HCT116 (cell line): ENCODE measurements around the gene ZNF423. TPM values are rescaled to one million over a fixed set of nuclear protein-coding genes. Genes with fewer than 3 reads are reported as not detected.

Experiments used
- ATAC-seq: fragments of 200-7000 bp; cut with Tn5 transposase; 2 replicates; pipeline ENCODE4 v1.9.1; 2020; ENCODE audit warnings: mild to moderate bottlenecking, moderate library complexity
- BruUV-seq: library from RNA; stranded (reverse); fragments of 400-500 nt; replicated peaks from 2 replicates; lab custom pipeline; 2021; lab: Mats Ljungman, UMichigan
- CTCF ChIA-PET: fragments of 300-600 bp; sonication (Branson Sonifier 250); formaldehyde crosslinking; loops from one replicate; lab custom pipeline; 2021; ENCODE audit warnings: antibody characterized with exemption; lab: Charles Lee
- POLR2A ChIA-PET: fragments of 300-600, 350-600 bp; sonication (Branson Sonifier 250); formaldehyde crosslinking; loops from one replicate; lab custom pipeline; 2021; ENCODE audit warnings: antibody characterized with exemption; lab: Charles Lee
- RAD21 ChIA-PET, 2 experiments: fragments of 300-600 bp; sonication (Branson Sonifier 250); formaldehyde crosslinking; loops; one replicate each; lab custom pipeline; 2023; ENCODE audit warnings: low total read pairs in 2 of 2; ENCODE audit not compliant: uncharacterized antibody in 2 of 2, unreplicated experiment in 2 of 2, low non-redundant PET in 1 of 2; lab: Charles Lee
- DNase-seq: peaks from one replicate; pipeline ENCODE4 v3.0.0-alpha.2; 2010; ENCODE audit warnings: low read depth, low spot score
- H2AFZ ChIP-seq: fragments of 200-600 bp; shearing (Covaris generic), sonication (generic); 2 replicates; pipeline ENCODE4 v1.6.1; 2017; ENCODE audit warnings: low read depth, mixed run types, mixed read lengths, antibody characterized with exemption, low read length; ENCODE audit not compliant: poor library complexity, severe bottlenecking
- H3K27ac ChIP-seq: 2 replicates; pipeline ENCODE4 v1.5.1; 2012; ENCODE audit warnings: low read depth, low read length
- H3K27me3 ChIP-seq: fragments of 200-600 bp; sonication (generic); 2 replicates; pipeline ENCODE4 v1.6.1; 2016; ENCODE audit warnings: mixed run types, low read length, mixed read lengths; ENCODE audit not compliant: insufficient read depth
- H3K36me3 ChIP-seq, 2 experiments: fragments of 200-500 bp in 1 of 2; fragments of 200-600 bp in 1 of 2; sonication (Bioruptor generic) in 1 of 2; sonication (generic) in 1 of 2; 2 replicates each; pipeline versions ENCODE4 v1.5.1 to v1.6.1; 2014 to 2016; ENCODE audit warnings: low read length in 2 of 2, inconsistent platforms in 1 of 2, mixed read lengths in 1 of 2, mixed run types in 1 of 2; ENCODE audit not compliant: insufficient read depth in 2 of 2, control insufficient read depth in 1 of 2
- H3K4me1 ChIP-seq, 2 experiments: fragments of 200-600 bp in 1 of 2; sonication (generic) in 1 of 2; 2 replicates each; pipeline versions ENCODE4 v1.5.1 to v1.6.1; 2012 to 2017; ENCODE audit warnings: low read length in 2 of 2, inconsistent platforms in 1 of 2, mild to moderate bottlenecking in 1 of 2, mixed read lengths in 1 of 2, mixed run types in 1 of 2, moderate library complexity in 1 of 2; ENCODE audit not compliant: insufficient read depth in 2 of 2, control insufficient read depth in 1 of 2
- H3K4me2 ChIP-seq: fragments of 200-600 bp; sonication (generic); 2 replicates; pipeline ENCODE4 v1.6.1; 2017; ENCODE audit warnings: mixed run types, low read length, mixed read lengths
- H3K4me3 ChIP-seq, 2 experiments: fragments of 200-600 bp in 1 of 2; sonication (generic) in 1 of 2; replicated peaks in 1 of 2; 2 replicates each; pipeline ENCODE4 v1.5.1; 2011 to 2016; ENCODE audit warnings: low read length in 2 of 2, control low read depth in 1 of 2, low read depth in 1 of 2, mild to moderate bottlenecking in 1 of 2, mixed read lengths in 1 of 2, mixed run types in 1 of 2
- H3K79me2 ChIP-seq: fragments of 200-600 bp; sonication (generic); 2 replicates; pipeline ENCODE4 v1.6.1; 2017; ENCODE audit warnings: mild to moderate bottlenecking, mixed run types, low read length, moderate library complexity, mixed read lengths; ENCODE audit not compliant: insufficient read depth
- H3K9ac ChIP-seq: fragments of 200-600 bp; sonication (generic); 2 replicates; pipeline ENCODE4 v1.6.1; 2016; ENCODE audit warnings: low read length, mixed read lengths
- H3K9me2 ChIP-seq: fragments of 200-600 bp; sonication (generic), shearing (Covaris generic); 2 replicates; pipeline ENCODE4 v1.6.1; 2017; ENCODE audit warnings: mixed run types, mild to moderate bottlenecking, moderate library complexity; ENCODE audit not compliant: insufficient read depth
- H3K9me3 ChIP-seq, 2 experiments: fragments of 200-500 bp in 1 of 2; fragments of 200-600 bp in 1 of 2; sonication (Bioruptor generic) in 1 of 2; sonication (generic) in 1 of 2; 2 replicates each; pipeline ENCODE4 v1.6.1; 2014 to 2017; ENCODE audit warnings: low read length in 2 of 2, mixed read lengths in 2 of 2, inconsistent platforms in 1 of 2, low read depth in 1 of 2, mild to moderate bottlenecking in 1 of 2, mixed run types in 1 of 2, moderate library complexity in 1 of 2; ENCODE audit not compliant: control insufficient read depth in 1 of 2, insufficient read depth in 1 of 2
- H4K20me1 ChIP-seq: fragments of 200-600 bp; sonication (generic), shearing (Covaris generic); 2 replicates; pipeline ENCODE4 v1.6.1; 2017; ENCODE audit warnings: mixed run types, mild to moderate bottlenecking, moderate library complexity; ENCODE audit not compliant: insufficient read depth
- CBX3 ChIP-seq: IDR thresholded peaks from 2 replicates; pipeline ENCODE4 v1.6.1; 2012; ENCODE audit warnings: low read depth
- CEBPB ChIP-seq: IDR thresholded peaks from 2 replicates; pipeline ENCODE4 v1.6.1; 2012; ENCODE audit warnings: low read depth
- EGR1 ChIP-seq: IDR thresholded peaks from 2 replicates; pipeline ENCODE4 v1.6.1; 2012; ENCODE audit warnings: low read depth
- ELF1 ChIP-seq: IDR thresholded peaks from 2 replicates; pipeline ENCODE4 v1.6.1; 2012; ENCODE audit warnings: low read depth, borderline replicate concordance
- EZH2phosphoT487 ChIP-seq: fragments of 200-600 bp; IDR thresholded peaks from 2 replicates; pipeline ENCODE4 v1.6.1; 2018; ENCODE audit warnings: antibody characterized with exemption, borderline replicate concordance
- FOSL1 ChIP-seq: IDR thresholded peaks from 2 replicates; pipeline ENCODE4 v1.6.1; 2012; ENCODE audit warnings: low read depth
- JUND ChIP-seq: IDR thresholded peaks from 2 replicates; pipeline ENCODE4 v1.6.1; 2012
- POLR2AphosphoS5 ChIP-seq: IDR thresholded peaks from 2 replicates; pipeline ENCODE4 v1.6.1; 2011; ENCODE audit warnings: mild to moderate bottlenecking, low read depth, low read length, moderate library complexity
- RAD21 ChIP-seq: IDR thresholded peaks from 2 replicates; pipeline ENCODE4 v1.6.1; 2012; ENCODE audit warnings: low read depth, mild to moderate bottlenecking
- ZNF274 ChIP-seq: fragments of 200-500 bp; sonication (Bioruptor generic); IDR thresholded peaks from 2 replicates; pipeline ENCODE4 v1.6.1; 2014; ENCODE audit warnings: mild to moderate bottlenecking, low read depth, low read length, inconsistent platforms
- intact Hi-C: fragments of 100-400 bp; cut with micrococcal nuclease; formaldehyde crosslinking; loops from 2 replicates; pipeline ENCODE4 v1.10.0; 2022
- total RNA-seq: library from RNA; stranded (reverse); gene quantifications from one replicate; pipeline ENCODE4 v1.2.1, GENCODE V29; 2021; ENCODE audit not compliant: unreplicated experiment
- TF ChIP-seq, protein P1 (sequence below): IDR thresholded peaks from 2 replicates; pipeline ENCODE4 v1.6.1; 2012
- TF ChIP-seq, protein P2 (sequence below): IDR thresholded peaks from 2 replicates; pipeline ENCODE4 v1.6.1; 2011; ENCODE audit warnings: mild to moderate bottlenecking, low read length, moderate library complexity; ENCODE audit not compliant: insufficient replicate concordance; ENCODE audit errors: extremely low read depth
- TF ChIP-seq, protein P3 (sequence below): IDR thresholded peaks from 2 replicates; pipeline ENCODE4 v1.6.1; 2012

Gene ZNF423
- total RNA-seq, 1 experiment from 2014 or later = 0.22 TPM

DNA sequence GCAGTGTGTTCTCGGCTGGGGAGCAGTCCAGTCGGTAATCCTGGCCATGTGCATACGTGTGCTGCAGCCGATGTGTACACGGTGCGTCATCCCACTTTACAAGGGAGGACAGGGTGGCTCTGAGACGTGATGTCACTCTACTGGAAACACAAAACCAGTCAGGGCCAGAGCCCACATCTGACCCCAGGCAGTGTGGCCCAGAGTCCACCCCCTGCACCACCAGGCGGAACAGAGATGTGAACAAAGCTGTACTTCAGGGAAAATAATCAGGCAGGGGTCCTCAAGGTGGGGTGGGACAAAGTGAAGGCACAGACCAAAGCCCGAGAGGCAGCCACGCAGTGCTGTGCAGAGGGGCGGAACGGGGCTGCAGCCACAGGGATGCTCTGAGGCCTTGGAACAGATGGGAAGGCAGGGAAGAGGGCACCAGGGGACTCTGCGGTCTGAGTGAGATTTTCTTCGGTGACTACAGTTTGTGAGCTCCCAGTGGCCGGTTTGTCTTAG is 181.5 kb downstream of the ZNF423 start:
- RAD21 ChIA-PET = no interaction called here

DNA sequence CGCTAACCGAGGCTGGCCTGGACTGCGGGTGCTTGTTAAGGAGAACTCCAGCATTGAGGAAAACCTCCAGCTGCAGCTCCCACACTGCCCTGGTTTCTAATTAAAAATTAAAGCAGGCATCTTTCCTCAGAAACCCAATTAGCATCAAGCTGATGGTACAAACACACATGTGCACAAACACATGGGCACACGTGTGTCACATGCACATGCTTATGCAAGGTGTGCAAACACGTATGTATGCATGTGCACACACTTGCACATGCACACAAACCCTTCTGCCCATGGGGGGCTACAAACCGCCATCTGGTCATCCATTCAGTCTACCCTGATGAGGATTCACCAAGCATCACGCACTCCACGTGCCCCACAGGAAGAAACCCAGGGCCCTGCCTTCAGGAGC is 182.5 kb downstream of the ZNF423 start:
- no peak overlapping the region for H3K9ac ChIP-seq
- H3K4me3 ChIP-seq = no peak overlapping the region
- H3K27ac ChIP-seq = no peak overlapping the region
- no peaks in the 10 kb centered on the region for H3K9me2 ChIP-seq
- H3K9me3 ChIP-seq = no peaks in the 10 kb centered on the region
- H3K4me2 ChIP-seq = no peak overlapping the region
- H3K79me2 ChIP-seq = no peaks in the 10 kb centered on the region
- H3K27me3 ChIP-seq = no peaks in the 10 kb centered on the region
- H3K36me3 ChIP-seq = no peaks in the 10 kb centered on the region
- intact Hi-C loops = no loop called here
- POLR2A ChIA-PET = no interaction called here
- DNase-seq = no peak
- BruUV-seq = no TSS peak
- RAD21 ChIA-PET = no interaction called here
- no peaks in the 10 kb centered on the region for H3K4me1 ChIP-seq
- CTCF ChIA-PET = no interaction called here
- H4K20me1 ChIP-seq = no peaks in the 10 kb centered on the region
- no peak for ATAC-seq
- no peak overlapping the region for H2AFZ ChIP-seq
- TF ChIP-seq POLR2AphosphoS5 (no peak), ELF1 (no peak), JUND (no peak), FOSL1 (no peak), RAD21 (no peak), CEBPB (no peak), EGR1 (no peak), CBX3 (no peak)
- TF ChIP-seq, protein P1, sequence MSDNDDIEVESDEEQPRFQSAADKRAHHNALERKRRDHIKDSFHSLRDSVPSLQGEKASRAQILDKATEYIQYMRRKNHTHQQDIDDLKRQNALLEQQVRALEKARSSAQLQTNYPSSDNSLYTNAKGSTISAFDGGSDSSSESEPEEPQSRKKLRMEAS = no peak
- TF ChIP-seq, protein P2, sequence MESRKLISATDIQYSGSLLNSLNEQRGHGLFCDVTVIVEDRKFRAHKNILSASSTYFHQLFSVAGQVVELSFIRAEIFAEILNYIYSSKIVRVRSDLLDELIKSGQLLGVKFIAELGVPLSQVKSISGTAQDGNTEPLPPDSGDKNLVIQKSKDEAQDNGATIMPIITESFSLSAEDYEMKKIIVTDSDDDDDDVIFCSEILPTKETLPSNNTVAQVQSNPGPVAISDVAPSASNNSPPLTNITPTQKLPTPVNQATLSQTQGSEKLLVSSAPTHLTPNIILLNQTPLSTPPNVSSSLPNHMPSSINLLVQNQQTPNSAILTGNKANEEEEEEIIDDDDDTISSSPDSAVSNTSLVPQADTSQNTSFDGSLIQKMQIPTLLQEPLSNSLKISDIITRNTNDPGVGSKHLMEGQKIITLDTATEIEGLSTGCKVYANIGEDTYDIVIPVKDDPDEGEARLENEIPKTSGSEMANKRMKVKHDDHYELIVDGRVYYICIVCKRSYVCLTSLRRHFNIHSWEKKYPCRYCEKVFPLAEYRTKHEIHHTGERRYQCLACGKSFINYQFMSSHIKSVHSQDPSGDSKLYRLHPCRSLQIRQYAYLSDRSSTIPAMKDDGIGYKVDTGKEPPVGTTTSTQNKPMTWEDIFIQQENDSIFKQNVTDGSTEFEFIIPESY = no peak

More for the DNA sequence above, 181.5 kb downstream of the ZNF423 start:
- Histone ChIP-seq H3K9ac (no peak overlapping the region), H3K79me2 (no peaks in the 10 kb centered on the region), H4K20me1 (no peaks in the 10 kb centered on the region), H3K27me3 (no peaks in the 10 kb centered on the region), H3K4me2 (no peak overlapping the region), H3K4me1 (no peaks in the 10 kb centered on the region), H3K36me3 (no peaks in the 10 kb centered on the region), H3K27ac (no peak overlapping the region), H2AFZ (no peak overlapping the region), H3K9me3 (no peaks in the 10 kb centered on the region; a peak in 1 of 4 replicates), H3K9me2 (no peaks in the 10 kb centered on the region), H3K4me3 (no peak overlapping the region)
- CTCF ChIA-PET = no interaction called here
- POLR2A ChIA-PET = no interaction called here
- TF ChIP-seq JUND (no peak), ZNF274 (no peak), CBX3 (no peak), RAD21 (no peak), EGR1 (no peak), ELF1 (no peak), EZH2phosphoT487 (no peak)
- TF ChIP-seq, protein P2 = no peak
- TF ChIP-seq, protein P3, sequence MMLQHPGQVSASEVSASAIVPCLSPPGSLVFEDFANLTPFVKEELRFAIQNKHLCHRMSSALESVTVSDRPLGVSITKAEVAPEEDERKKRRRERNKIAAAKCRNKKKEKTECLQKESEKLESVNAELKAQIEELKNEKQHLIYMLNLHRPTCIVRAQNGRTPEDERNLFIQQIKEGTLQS = no peak
- BruUV-seq = no TSS peak
- DNase-seq (no peak), ATAC-seq (no peak)
- intact Hi-C loops = no loop called here
